Activated CD8-positive, alpha-beta T cell treated with anti-CD3 and anti-CD28 coated beads for 36 hours (primary cell): ENCODE measurements around the gene TMEM161B. TPM values are rescaled to one million over a fixed set of nuclear protein-coding genes. Genes with fewer than 3 reads are reported as not detected.

ENCODE experiments used
- ATAC-seq: fragments of 200-7000 bp; cut with Tn5 transposase; one replicate; pipeline ENCODE4 v1.10.0; 2021; ENCODE audit warnings: mild to moderate bottlenecking, moderate library complexity
- CTCF ChIA-PET: fragments of 350-600 bp; sonication (Branson Sonifier 250); formaldehyde crosslinking; loops from one replicate; lab custom pipeline; 2021; ENCODE audit warnings: antibody characterized with exemption; lab: Charles Lee
- POLR2A ChIA-PET: fragments of 350-600 bp; sonication (Branson Sonifier 250); formaldehyde crosslinking; loops from one replicate; lab custom pipeline; 2021; ENCODE audit warnings: antibody characterized with exemption; lab: Charles Lee
- DNase-seq: peaks from one replicate; pipeline ENCODE4 v3.0.0-alpha.2; 2020
- H3K27ac Mint-ChIP-seq: one replicate; pipeline ENCODE4 v1.8.0; 2021; ENCODE audit warnings: mild to moderate bottlenecking, mixed read lengths
- H3K27me3 Mint-ChIP-seq: one replicate; pipeline ENCODE4 v1.8.0; 2021; ENCODE audit warnings: mixed read lengths
- H3K36me3 Mint-ChIP-seq: one replicate; pipeline ENCODE4 v1.8.0; 2021; ENCODE audit warnings: low read depth, mixed read lengths
- H3K4me1 Mint-ChIP-seq: one replicate; pipeline ENCODE4 v1.8.0; 2021; ENCODE audit warnings: low read depth, mixed read lengths
- H3K4me3 Mint-ChIP-seq: one replicate; pipeline ENCODE4 v1.8.0; 2021; ENCODE audit warnings: mild to moderate bottlenecking, moderate library complexity, mixed read lengths
- H3K9me3 Mint-ChIP-seq: one replicate; pipeline ENCODE4 v1.8.0; 2021; ENCODE audit warnings: mixed read lengths
- CTCF ChIP-seq: fragments of 200-600 bp; IDR thresholded peaks from one replicate; pipeline ENCODE4 v1.8.0; 2022; ENCODE audit warnings: antibody characterized with exemption, mild to moderate bottlenecking
- intact Hi-C: fragments of 100-400 bp; cut with micrococcal nuclease; formaldehyde crosslinking; loops from one replicate; pipeline ENCODE4 v1.10.0; 2022
- total RNA-seq, 2 experiments: library from RNA; stranded (reverse); gene quantifications; one replicate each; pipeline ENCODE4 v1.2.3, GENCODE V29; 2021

TMEM161B gene
- total RNA-seq, 2 experiments from 2014 or later: 20.6 to 21.5 TPM

GRCh38 chr5:88254320-88254719, 14.3 kb downstream of the TMEM161B start:
- Mint-ChIP-seq H3K9me3 (no peaks in the 10 kb centered on the region), H3K4me1 (peaks cover 67% of the 10 kb centered on the region), H3K36me3 (peaks cover 46% of the 10 kb centered on the region), H3K4me3 (no peak overlapping the region), H3K27ac (no peak overlapping the region), H3K27me3 (no peaks in the 10 kb centered on the region)
- ATAC-seq (no peak), DNase-seq (no peak)
- intact Hi-C loops: loop anchor here (10.0 kb wide), 2 partner anchors 50 to 110 kb away; no protein-coding TSS in a partner anchor
- TF ChIP-seq CTCF: no peak
- CTCF ChIA-PET: no interaction called here
- POLR2A ChIA-PET: no interaction called here

GRCh38 chr5:88251048-88251711, 17.5 kb downstream of the TMEM161B start:
- no peak for TF ChIP-seq CTCF
- H3K36me3 Mint-ChIP-seq: peaks cover 47% of the 10 kb centered on the region
- peaks cover 78% of the 10 kb centered on the region for H3K4me1 Mint-ChIP-seq
- intact Hi-C loops: loop anchor here (10.0 kb wide), 2 partner anchors 46 to 106 kb away; no protein-coding TSS in a partner anchor
- ChIA-PET CTCF (no interaction called here), POLR2A (interaction anchor here (0.6 kb wide), 1 partner anchor 467 kb away, joined by 3 read pairs; no protein-coding TSS in a partner anchor)
- DNase-seq: peak; percentile 58
- no peak overlapping the region for H3K4me3 Mint-ChIP-seq
- H3K27me3 Mint-ChIP-seq: no peaks in the 10 kb centered on the region
- H3K27ac Mint-ChIP-seq: peak overlapping the region; percentile 83
- no peaks in the 10 kb centered on the region for H3K9me3 Mint-ChIP-seq
- peak; percentile 95 for ATAC-seq

- ChIA-PET POLR2A (no interaction called here), CTCF (no interaction called here)
- ATAC-seq (no peak), DNase-seq (no peak)
- Mint-ChIP-seq H3K27me3 (no peaks in the 10 kb centered on the region), H3K4me1 (peaks cover 77% of the 10 kb centered on the region), H3K9me3 (no peaks in the 10 kb centered on the region), H3K27ac (peak overlapping the region; percentile 83), H3K36me3 (peaks cover 47% of the 10 kb centered on the region), H3K4me3 (no peak overlapping the region)
- no peak for TF ChIP-seq CTCF
- intact Hi-C loops: loop anchor here (10.0 kb wide), 2 partner anchors 45 to 105 kb away; no protein-coding TSS in a partner anchor
Observed at GRCh38 chr5:88250010-88250409, 18.6 kb downstream of the TMEM161B start.

GRCh38 chr5:88248743-88249540, 19.7 kb downstream of the TMEM161B start:
- no peaks in the 10 kb centered on the region for H3K27me3 Mint-ChIP-seq
- intact Hi-C loops: no loop called here
- H3K4me3 Mint-ChIP-seq: no peak overlapping the region
- no peaks in the 10 kb centered on the region for H3K9me3 Mint-ChIP-seq
- peaks cover 47% of the 10 kb centered on the region for H3K36me3 Mint-ChIP-seq
- DNase-seq (no peak), ATAC-seq (no peak)
- POLR2A ChIA-PET: interaction anchor here (0.6 to 0.8 kb wide), 2 partner anchors 12 to 140 kb away, joined by 3 to 4 read pairs; no protein-coding TSS in a partner anchor
- CTCF ChIA-PET: interaction anchor here (0.6 kb wide), 1 partner anchor 10 kb away, joined by 3 read pairs; no protein-coding TSS in a partner anchor
- H3K4me1 Mint-ChIP-seq: peaks cover 75% of the 10 kb centered on the region
- TF ChIP-seq CTCF: no peak
- peak overlapping the region; percentile 60 for H3K27ac Mint-ChIP-seq
